Stimulated activated naive CD8-positive, alpha-beta T cell treated with anti-CD3 and anti-CD28 coated beads, Interleukin-15, amount 100 ng/mL, for 72 hours (primary cell): ENCODE data around the gene PAK4.

ENCODE experiments used
- ATAC-seq: fragments of 150-1000 bp; cut with Tn5 transposase; 2 replicates; pipeline ENCODE4 v1.10.0; 2021; ENCODE audit warnings: mild to moderate bottlenecking, moderate library complexity
- DNase-seq, 2 donors: peaks; one replicate each; pipeline ENCODE4 v3.0.0; 2021 to 2022
- H3K27ac Mint-ChIP-seq, 2 donors: one replicate each; pipeline ENCODE4 v1.8.0; 2022; ENCODE audit warnings: mild to moderate bottlenecking in 2 of 2, mixed read lengths in 2 of 2, moderate library complexity in 2 of 2
- H3K27me3 Mint-ChIP-seq: one replicate; pipeline ENCODE4 v1.8.0; 2022; ENCODE audit warnings: mixed read lengths
- H3K4me1 Mint-ChIP-seq: one replicate; pipeline ENCODE4 v1.8.0; 2022; ENCODE audit warnings: mild to moderate bottlenecking, mixed read lengths
- H3K4me3 Mint-ChIP-seq, 2 donors: one replicate each; pipeline ENCODE4 v1.8.0; 2022; ENCODE audit warnings: mild to moderate bottlenecking in 2 of 2, mixed read lengths in 2 of 2, moderate library complexity in 1 of 2
- H3K9me3 Mint-ChIP-seq, 2 donors: one replicate each; pipeline ENCODE4 v1.8.0; 2022; ENCODE audit warnings: mixed read lengths in 2 of 2

Gene PAK4

GRCh38 chr19:39146091-39146490, 20.5 kb downstream of the PAK4 start:
- Mint-ChIP-seq H3K27me3 (no peaks in the 10 kb centered on the region), H3K9me3 (no peaks in the 10 kb centered on the region), H3K4me1 (peaks cover 42% of the 10 kb centered on the region), H3K27ac (no peak overlapping the region), H3K4me3 (no peak overlapping the region)
- no peak for DNase-seq
- no peak for ATAC-seq

GRCh38 chr19:39146686-39147450, 21.3 kb downstream of the PAK4 start:
- Mint-ChIP-seq H3K4me1 (peaks cover 41% of the 10 kb centered on the region), H3K27me3 (no peaks in the 10 kb centered on the region), H3K4me3 (no peak overlapping the region), H3K27ac (no peak overlapping the region), H3K9me3 (no peaks in the 10 kb centered on the region)
- DNase-seq (no peak), ATAC-seq (no peak)

DNA sequence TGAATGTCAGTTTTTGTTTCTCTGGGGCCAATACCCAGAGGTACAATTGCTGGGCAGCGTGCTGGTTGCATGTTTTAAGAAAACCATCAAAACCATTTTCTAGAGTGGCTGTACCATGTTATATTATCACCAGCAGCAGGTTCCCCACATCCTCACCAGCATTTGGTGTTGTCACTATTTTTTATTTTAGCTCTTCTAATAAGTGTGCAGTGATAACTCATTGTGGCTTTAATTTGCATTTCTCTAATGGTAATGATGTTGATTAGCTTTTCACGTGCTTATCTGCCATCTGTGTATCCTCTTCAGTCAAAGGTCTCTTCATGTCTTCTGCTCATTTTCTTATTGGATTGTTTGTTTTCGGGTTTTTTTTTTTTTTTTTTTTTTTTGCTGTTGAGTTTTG, 21.9 kb downstream of the PAK4 start:
- DNase-seq (no peak), ATAC-seq (no peak)
- H3K4me1 Mint-ChIP-seq = peaks cover 38% of the 10 kb centered on the region
- no peaks in the 10 kb centered on the region for H3K9me3 Mint-ChIP-seq
- H3K27ac Mint-ChIP-seq = peak overlapping the region in 1 of 2 donors; percentile 3
- H3K27me3 Mint-ChIP-seq = no peaks in the 10 kb centered on the region
- no peak overlapping the region for H3K4me3 Mint-ChIP-seq

DNA sequence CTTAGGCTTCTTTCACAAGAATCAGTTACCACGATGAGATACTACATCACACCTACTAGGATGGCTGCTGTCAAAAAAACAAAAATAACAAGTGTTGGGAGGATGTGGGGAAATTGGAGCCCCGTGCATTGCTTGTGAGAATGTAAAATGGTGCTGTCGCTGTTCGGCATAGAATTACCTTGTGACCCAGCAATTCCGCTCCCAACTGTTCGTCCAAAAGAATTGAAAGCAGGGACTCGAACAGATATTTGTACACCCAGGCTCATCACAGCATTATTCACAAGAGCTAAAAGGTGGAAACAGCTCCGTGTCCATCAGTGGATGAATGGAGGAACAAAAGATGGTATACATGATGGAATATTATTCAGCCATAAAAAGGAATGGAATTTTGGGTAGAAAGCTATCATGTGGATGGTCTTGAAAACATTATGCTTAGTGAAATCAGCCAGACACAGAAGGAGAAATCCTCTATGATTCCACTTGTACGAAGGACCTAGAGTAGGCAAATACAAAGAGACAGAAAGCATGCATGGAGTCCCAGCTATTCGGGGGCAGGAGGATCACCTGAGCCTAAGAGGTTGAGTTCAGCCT, 23.4 kb downstream of the PAK4 start:
- H3K9me3 Mint-ChIP-seq = no peaks in the 10 kb centered on the region
- DNase-seq (no peak), ATAC-seq (no peak)
- H3K27ac Mint-ChIP-seq = no peak overlapping the region
- H3K4me1 Mint-ChIP-seq = peaks cover 36% of the 10 kb centered on the region
- H3K4me3 Mint-ChIP-seq = no peak overlapping the region
- H3K27me3 Mint-ChIP-seq = no peaks in the 10 kb centered on the region

DNA sequence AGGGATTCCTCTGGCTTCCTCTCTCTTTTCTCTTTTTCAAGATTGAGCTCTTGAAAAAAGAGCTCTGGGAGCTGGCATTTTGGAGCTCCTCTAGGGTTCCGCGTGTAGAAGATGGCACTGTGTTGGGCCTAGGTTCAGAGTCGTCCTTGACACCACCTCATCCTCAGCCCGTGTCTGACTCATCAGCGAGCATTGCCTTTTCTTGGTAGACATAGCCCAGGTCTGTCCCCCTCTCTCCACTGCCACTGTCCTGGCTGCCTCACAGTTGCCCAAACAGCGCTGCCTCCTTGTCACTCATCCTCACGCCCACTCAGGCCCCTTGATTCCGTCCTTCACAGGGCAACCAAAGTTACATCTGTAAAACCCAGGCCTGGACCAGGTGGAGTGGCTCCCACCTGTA, 24.6 kb downstream of the PAK4 start:
- DNase-seq (no peak), ATAC-seq (no peak)
- Mint-ChIP-seq H3K9me3 (no peaks in the 10 kb centered on the region), H3K4me3 (no peak overlapping the region), H3K4me1 (peaks cover 37% of the 10 kb centered on the region), H3K27ac (no peak overlapping the region), H3K27me3 (no peaks in the 10 kb centered on the region)

GRCh38 chr19:39150807-39151600, 25.4 kb downstream of the PAK4 start:
- H3K4me1 Mint-ChIP-seq = peaks cover 38% of the 10 kb centered on the region
- DNase-seq (no peak), ATAC-seq (no peak)
- no peaks in the 10 kb centered on the region for H3K27me3 Mint-ChIP-seq
- H3K9me3 Mint-ChIP-seq = no peaks in the 10 kb centered on the region
- H3K27ac Mint-ChIP-seq = peak overlapping the region in 1 of 2 donors; percentile 42
- no peak overlapping the region for H3K4me3 Mint-ChIP-seq

DNA sequence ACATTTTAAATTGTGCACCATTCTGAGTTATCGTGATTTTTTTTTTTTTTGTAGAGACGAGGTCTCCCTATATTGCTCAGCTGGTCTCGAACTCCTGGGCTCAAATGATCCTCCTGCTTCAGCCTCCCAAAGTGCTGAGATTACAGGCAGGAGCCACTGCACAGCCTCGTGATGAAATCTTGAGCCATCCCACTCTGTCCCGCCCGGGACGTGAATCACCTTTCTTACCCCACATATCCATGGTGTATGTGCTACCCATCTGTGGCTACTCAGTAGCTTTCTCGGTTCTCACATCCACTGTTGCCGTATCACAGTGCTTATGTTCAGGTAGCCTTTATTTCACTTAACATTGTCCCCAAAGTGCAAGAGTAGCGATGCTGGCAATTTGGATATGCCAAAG, 26.5 kb downstream of the PAK4 start:
- H3K9me3 Mint-ChIP-seq = no peaks in the 10 kb centered on the region
- no peak overlapping the region for H3K4me3 Mint-ChIP-seq
- DNase-seq (no peak), ATAC-seq (no peak)
- no peak overlapping the region for H3K27ac Mint-ChIP-seq
- no peaks in the 10 kb centered on the region for H3K27me3 Mint-ChIP-seq
- H3K4me1 Mint-ChIP-seq = peaks cover 41% of the 10 kb centered on the region

DNA sequence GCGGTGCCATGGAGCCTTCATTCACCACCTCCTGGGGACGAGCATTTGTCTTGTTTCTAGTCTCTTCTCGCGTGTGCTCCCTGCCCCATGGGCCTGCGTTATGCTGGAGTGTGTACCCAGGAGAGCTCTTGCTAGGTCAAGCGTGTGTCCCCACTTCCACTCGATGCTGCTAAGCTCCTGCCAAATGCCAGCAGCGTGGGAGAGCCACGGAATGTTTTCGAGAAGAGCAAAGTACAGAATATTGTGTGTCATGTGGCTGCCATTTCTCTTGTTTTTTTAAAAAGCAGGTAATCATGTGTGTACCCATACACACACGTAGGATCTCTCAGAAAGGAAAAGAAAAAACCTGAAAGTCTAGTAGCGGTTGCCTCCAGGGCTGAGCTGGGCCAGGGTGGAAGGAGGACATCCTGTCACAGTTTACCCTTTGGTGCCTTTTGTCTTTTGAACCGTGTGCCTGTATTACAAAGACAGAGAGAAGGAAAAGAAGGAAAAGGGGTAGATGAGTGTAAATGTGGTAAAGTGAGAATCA, 28.6 kb downstream of the PAK4 start:
- H3K4me1 Mint-ChIP-seq = peaks cover 50% of the 10 kb centered on the region
- DNase-seq (no peak), ATAC-seq (no peak)
- H3K4me3 Mint-ChIP-seq = no peak overlapping the region
- H3K9me3 Mint-ChIP-seq = no peaks in the 10 kb centered on the region
- H3K27me3 Mint-ChIP-seq = no peaks in the 10 kb centered on the region
- no peak overlapping the region for H3K27ac Mint-ChIP-seq

DNA sequence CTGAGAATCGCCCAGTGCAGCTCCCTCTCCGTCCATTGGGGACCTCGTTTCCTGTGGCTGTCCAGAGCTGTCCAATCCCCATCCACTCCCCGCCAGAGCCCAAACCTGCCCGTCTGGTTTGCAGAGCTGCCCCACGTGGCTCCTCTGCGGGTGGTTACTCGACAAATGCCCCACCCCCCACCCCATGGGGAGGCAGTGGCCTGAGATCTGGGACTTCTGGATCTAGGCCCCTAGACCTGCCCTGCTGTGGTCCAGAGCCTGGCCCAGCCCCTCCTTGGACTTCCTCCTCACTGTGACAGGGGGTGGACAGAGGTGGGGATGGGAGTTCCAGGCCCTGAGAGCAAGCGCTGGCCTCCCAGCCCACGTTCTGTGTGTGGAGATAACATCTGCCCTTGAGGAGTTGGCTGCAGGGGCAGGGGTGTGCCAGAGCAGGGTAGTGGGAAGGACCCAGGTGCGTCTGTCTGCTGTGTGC, 29.1 kb downstream of the PAK4 start:
- DNase-seq (no peak), ATAC-seq (no peak)
- Mint-ChIP-seq H3K4me3 (no peak overlapping the region), H3K27ac (no peak overlapping the region), H3K4me1 (peaks cover 55% of the 10 kb centered on the region), H3K27me3 (no peaks in the 10 kb centered on the region), H3K9me3 (no peaks in the 10 kb centered on the region)

GRCh38 chr19:39155114-39155700, 29.6 kb downstream of the PAK4 start:
- Mint-ChIP-seq H3K9me3 (no peaks in the 10 kb centered on the region), H3K4me3 (no peak overlapping the region), H3K4me1 (peaks cover 57% of the 10 kb centered on the region), H3K27me3 (no peaks in the 10 kb centered on the region), H3K27ac (no peak overlapping the region)
- DNase-seq (no peak), ATAC-seq (no peak)

- Mint-ChIP-seq H3K4me3 (no peak overlapping the region), H3K9me3 (no peaks in the 10 kb centered on the region), H3K27ac (no peak overlapping the region), H3K27me3 (no peaks in the 10 kb centered on the region), H3K4me1 (peaks cover 54% of the 10 kb centered on the region)
- DNase-seq (no peak), ATAC-seq (no peak)
These were observed 30.2 kb downstream of the PAK4 start for GRCh38 chr19:39155741-39156140.

DNA sequence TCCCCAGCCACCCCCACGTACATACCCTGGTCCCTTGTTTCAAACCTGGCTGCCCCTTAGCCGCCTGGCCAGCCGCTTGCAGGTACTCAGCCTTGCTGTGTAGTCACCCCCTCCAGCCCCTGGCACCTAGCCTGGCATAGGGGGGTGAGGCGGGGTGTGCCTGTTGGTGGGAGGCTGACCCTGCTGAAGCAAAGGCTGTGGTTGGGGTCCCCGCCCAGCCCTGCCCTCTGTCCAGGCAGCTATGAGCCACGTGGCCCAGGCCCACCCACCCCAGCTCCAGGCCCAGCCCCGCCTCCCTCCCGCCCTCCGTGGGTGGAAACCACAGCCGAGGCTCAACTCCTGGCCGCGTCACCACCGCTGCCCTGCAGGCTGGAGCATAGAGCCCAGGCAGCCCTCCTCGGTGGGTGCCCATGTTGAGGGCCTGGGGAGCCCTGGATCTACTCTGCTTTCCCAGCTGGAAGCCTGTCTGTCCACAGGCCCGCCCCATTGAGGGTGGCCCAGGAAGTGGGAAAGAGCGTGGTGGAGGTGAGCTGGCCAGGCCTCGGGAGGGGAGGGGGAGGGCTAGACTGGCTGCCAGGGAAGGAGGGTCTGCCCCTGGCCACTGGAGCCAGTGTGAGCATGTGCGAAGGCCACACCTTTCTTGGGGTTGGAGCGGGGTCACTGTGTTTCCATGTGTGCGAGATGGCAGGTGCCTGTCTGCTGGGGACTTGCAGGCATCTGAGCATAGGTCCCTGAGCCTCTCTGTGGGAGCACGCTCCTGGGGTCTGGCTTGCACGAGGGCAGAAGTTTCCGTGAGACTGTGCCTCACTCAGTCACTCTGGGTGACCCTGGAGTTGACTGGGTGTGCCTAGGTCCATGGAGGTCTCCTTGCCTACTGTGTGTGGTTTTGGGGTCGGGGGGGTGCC, 31.0 kb downstream of the PAK4 start:
- ATAC-seq (peak; percentile 15), DNase-seq (no peak)
- Mint-ChIP-seq H3K27me3 (no peaks in the 10 kb centered on the region), H3K4me1 (peaks cover 47% of the 10 kb centered on the region), H3K27ac (no peak overlapping the region), H3K9me3 (no peaks in the 10 kb centered on the region), H3K4me3 (no peak overlapping the region)

DNA sequence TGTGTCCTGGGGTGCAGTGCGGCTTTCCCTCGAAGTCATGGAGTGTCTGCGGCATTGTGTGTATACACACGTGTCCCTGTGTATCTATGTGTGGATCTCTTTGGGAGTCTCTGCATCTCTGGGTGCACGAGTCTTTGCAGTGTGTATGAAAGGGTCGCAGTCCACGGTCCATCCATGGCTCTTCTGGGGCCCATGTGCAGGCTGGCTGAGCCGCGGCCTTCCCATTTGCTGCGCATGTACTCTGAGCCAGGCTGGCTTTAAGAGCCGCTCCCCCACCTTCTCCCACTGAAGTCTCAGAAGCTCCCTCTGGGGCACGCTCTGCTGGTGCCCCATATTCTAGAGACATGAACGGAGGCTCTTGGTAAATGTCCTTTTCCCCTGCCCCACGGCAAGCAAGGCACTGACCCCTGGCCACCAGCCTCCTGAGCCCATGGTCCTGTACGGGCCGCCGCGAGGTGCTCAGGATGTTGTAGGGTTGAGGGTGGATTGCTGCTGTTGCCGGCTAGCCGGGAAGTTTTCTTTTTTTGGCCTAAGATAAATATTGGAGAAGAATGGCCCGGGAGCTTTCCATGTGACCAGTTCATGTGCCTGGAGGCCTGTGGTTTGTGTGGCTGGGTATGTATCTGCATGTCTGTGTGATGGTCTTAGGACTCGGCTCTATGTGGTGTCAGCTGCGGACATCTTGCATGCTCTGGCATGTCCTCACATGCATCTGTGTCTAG, 31.9 kb downstream of the PAK4 start:
- Mint-ChIP-seq H3K27ac (no peak overlapping the region), H3K27me3 (no peaks in the 10 kb centered on the region), H3K4me1 (peaks cover 48% of the 10 kb centered on the region), H3K4me3 (no peak overlapping the region), H3K9me3 (no peaks in the 10 kb centered on the region)
- ATAC-seq = no peak
- no peak for DNase-seq

- Mint-ChIP-seq H3K4me3 (no peak overlapping the region), H3K9me3 (no peaks in the 10 kb centered on the region), H3K27ac (no peak overlapping the region), H3K27me3 (no peaks in the 10 kb centered on the region), H3K4me1 (peaks cover 54% of the 10 kb centered on the region)
- no peak for DNase-seq
- ATAC-seq = no peak
These were observed 32.4 kb downstream of the PAK4 start for GRCh38 chr19:39157997-39158389.
